Mesenteric fat pad (tissue), 1 donor: ENCODE data around the gene RPL37. TPM values are rescaled to one million over a fixed set of nuclear protein-coding genes. Genes with fewer than 3 reads are reported as not detected.
"Not testable (repeated sequence)": the region's sequence is repeated elsewhere in the genome, so short reads cannot be mapped to it uniquely, and the experiment has no call there.

Experiments
- DNase-seq: peaks from one replicate; pipeline ENCODE4 v3.0.0-alpha.2; 2020; ENCODE audit warnings: low spot score
- total RNA-seq: library from RNA; stranded (reverse); fragmentation: NEBNext Ultra II Directional; extraction: Animal tissue kit (Norgen Biotek cat#: 25700); gene quantifications from one replicate; pipeline ENCODE4 v1.2.1, GENCODE V29; 2021
- donor health status: DM: yes; HTN: yes; CAD: no.

Gene RPL37
- total RNA-seq, 1 donor from 2014 or later: 961 TPM

DNA sequence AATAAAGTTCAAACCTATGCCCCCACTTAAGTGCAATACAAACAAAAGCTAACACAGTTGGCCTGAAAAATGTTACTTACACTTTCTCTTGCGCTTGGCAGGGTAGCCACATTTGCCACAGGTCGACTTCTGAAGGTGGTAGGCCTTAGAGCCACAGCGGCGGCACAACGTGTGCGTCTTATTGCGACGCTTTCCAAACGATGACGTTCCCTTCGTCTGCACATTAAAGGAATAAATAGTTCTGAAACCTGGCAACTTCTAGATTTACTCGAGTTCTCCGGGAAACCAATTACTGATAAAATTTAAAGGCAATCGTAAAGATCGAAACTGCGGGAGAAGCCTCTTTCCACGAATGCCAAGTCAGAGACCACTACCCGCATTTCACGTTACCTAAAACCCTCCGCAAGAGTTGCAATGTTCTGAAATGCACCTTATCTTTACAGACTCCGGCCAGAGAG, 602 bp downstream of the RPL37 start:
- DNase-seq: no peak

DNA sequence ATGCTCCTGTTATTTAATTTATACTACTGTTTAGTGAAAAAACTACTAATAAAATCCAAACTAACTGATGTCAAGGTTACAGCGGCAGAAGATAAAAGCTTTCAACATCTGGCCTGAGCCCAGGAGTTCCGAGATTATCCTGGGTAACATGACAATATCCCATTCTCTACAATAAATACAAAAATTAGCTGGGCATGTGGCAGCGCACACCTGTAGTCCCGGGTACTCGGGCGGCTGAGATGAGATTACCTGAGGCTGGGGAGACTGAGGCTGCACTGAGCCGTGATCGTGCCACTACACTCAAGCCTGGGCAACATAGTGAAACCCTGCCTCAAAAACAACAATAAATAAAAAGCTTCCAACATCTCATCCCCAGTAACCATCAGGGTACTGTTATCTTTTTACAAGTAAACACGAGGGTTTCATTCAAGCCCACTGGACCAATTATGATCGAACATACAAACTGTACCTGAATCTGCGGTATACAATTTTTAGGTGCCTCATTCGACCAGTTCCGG, 1.3 kb downstream of the RPL37 start:
- DNase-seq: no peak

DNA sequence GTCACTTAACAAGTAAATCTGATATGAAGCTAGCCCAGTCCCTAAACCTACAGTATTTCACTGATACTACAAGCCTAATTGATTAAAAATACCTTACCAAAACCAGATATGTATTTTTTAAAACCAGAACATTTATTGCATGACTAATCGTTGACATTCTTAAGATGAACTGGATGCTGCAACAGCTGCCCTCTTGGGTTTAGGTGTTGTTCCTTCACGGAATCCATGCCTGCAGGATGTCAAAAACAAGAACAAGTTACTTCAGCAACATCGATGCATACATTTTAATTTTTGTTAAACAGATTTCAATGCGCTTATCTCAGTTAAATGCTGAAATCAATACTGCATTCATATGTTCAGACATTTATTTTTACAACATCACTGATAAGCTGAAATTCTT, 2.7 kb downstream of the RPL37 start:
- no peak for DNase-seq

DNA sequence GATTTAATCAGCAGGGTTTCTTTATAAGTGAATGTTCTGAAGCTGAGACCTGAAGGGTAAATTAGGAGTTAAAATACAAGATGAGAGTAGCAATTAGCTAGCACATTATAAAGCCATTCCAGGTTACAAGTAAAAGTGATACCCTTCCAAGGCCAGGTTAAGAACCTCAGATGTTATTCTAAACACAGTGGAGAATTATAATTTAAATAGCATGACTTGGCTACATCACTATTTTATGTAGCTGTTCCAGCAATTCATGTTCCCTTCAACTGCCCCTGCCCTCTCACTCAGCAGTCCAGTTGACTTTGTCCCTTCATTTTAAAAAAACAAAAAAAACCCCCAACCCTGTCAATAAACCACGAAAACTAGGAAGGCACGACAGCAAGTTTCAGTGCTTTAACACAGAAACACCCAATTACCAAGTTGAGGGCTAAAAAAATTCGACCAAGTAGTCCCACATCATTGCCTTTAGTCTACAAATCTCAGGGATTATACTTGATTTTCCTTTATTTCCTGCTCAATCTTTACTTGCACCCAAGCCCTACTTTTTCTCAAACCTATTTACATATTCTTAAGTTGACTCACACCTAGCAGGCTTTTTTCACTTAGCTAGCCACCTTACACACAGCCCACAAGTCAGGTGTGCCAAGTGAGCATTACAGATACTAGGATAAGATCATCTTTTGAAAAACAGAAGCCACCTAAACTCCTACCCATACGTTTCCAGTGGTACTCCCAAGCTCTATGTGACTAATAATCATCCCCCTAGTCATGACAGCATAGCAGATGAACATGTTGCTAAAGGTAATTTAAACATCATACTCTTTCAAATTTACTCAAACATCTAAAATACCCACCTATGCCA, 3.4 kb downstream of the RPL37 start:
- no peak for DNase-seq

GRCh38 chr5:40829748-40830533, 5.1 kb downstream of the RPL37 start:
- no peak for DNase-seq

- no peak for DNase-seq
Measured at GRCh38 chr5:40828690-40829661, 6.0 kb downstream of the RPL37 start.

- DNase-seq: no peak
Measured at GRCh38 chr5:40828021-40828631, 6.9 kb downstream of the RPL37 start.

- no peak for DNase-seq
Measured at GRCh38 chr5:40827188-40827977, 7.6 kb downstream of the RPL37 start.

DNA sequence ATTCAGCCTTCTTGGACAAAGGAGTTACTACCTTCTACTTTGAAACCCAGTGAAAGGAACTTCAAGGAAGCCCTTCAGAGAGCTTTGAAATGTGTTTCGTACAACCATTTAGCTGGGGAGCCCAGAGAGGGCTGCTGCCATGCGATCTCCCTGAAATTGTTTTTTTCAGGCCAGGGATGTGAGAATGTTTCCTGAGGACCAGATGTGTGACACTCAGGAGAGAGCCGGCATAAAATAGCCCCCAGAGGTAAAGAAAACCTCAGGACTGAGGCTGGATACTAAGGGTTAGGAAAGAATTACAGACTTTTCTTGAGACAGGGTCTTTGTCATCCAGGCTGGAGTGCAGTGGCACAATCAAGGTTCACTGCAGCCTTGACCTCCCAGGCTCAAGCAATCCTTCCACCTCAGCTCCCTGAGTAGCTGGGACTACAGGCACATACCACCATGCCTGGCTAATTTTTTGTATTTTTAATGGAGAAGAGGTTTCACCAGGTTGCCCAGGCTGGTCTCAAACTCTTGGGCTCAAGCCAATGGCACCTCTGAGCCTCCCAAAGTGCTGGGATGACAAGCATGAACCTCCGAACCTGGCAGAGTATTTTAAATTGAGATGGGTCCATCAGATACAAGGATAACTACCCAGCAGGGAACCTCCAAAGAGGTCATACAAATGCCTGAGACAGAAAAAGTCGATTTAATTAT, 8.4 kb downstream of the RPL37 start:
- no peak for DNase-seq

- DNase-seq: not testable (repeated sequence)
Measured at GRCh38 chr5:40825461-40826043, 9.5 kb downstream of the RPL37 start.

DNA sequence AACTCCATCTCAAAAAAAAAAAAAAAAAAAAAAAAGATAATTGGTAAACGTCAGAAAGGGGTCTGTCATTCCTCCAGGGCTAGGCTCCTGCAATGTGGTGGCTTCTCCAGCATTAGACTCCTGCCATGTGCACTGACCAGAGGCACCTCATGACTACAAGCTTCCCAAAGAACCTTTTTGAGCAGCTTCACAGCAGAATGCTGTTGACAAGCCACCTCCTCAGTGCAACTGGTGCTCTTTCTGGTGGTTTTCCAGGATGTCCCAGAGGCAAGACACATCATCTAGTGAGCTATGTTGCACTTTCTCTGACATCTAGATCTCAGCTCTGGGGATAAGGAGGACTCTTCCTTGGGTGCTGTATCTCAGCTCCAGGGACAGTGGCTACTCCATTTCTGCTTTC, 11.6 kb downstream of the RPL37 start:
- DNase-seq: no peak

DNA sequence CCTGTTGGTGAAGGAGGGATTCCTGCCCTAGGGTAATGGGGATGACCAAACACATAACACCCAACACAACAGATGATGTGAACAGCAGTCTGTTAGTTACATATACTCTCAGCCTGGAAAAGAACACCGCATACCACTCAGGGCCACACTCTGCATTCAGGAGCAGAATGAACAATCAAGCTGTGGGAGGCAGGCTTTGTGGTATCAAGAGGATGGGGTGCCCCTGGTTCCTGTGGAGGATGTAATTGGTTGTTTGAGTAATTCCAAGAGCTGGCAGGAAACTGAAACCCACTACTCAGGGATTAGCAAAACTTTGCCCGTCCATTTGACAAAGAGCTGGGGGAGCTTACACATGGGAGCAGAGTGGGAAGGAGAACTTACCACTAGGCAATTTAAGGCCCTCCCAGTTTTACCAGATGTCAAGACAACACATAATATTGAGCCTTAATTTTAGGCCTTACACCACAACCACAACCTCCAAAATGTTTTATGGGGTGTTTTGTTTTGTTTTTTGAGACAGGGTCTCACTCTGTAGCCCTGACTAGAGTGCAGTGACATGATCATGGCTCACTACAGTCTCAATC, 21.2 kb downstream of the RPL37 start:
- DNase-seq: no peak

- DNase-seq: no peak
Measured at GRCh38 chr5:40812125-40812524, 22.9 kb downstream of the RPL37 start.

GRCh38 chr5:40801771-40802562, 33.1 kb downstream of the RPL37 start:
- DNase-seq: no peak

DNA sequence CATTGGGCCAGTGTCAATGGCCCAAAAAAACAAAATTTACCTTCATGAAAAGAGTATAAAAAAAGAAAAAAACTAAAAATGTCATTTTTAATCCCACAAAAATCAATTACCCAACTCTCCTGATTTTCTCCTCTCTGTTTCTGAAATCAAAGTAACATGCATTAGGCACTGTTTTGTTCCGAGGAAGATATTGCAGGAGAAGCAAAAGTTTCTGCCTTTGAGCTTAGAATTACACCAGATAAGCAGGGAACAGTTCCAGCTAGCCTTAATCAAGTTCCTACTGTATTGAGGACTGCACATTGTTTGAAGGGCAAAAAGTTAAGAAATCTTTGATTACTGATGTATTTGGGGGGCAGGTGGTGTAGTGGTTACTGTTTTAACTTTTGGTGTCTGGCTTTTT, 35.8 kb downstream of the RPL37 start:
- DNase-seq: no peak

- no peak for DNase-seq
Measured at GRCh38 chr5:40798801-40799210, 36.2 kb downstream of the RPL37 start.

DNA sequence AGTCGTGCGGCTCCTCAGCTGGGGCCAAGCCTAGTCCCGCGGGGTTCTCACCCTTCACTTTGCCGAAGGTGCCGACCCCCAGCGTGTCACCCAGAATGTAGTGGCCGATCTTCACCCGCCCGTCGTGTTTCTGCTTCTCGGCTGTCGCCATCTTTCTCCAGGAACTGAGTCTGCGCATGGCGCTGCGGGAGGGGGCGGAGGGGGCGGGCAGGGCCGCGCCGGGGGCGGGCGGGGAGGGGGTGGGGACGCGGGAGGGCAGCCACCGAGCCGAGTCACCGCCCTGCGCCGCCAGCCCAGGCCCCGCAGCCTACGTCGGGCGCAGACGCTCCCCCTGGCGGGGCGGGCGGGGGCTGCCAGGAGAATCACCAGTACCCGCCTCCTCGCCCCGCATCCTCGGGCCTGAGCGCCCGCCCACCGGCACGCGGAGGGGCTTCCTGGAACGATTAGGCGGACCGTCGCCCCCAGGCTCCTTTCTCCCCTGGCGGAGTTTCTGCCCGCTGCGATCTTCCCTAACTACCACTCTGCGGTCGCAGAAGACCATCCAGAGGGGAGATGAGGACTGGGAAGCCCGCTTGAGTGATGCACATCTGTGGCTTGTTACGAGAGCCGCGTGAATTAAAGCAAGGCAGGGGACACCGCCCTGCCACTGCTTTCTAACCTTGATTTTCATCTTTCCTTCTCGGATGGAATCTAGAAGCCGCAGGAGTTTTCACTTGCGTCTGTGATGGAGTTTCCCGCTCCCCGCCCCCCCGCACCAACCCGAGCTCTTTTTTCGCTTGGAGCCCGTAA, 36.8 kb downstream of the RPL37 start, which contains the start of gene PRKAA1:
Gene PRKAA1 (minus strand): TSS at position 363 of the 789 bp plus-strand sequence. CDS start 185 bp downstream, at position 178.
- peak; percentile 96 for DNase-seq
